Prostate gland (tissue), 2 donors: ENCODE measurements around the gene CELF2.

Source experiments
- POLR2A ChIP-seq: fragments of 450-650 bp; IDR thresholded peaks from one replicate; pipeline ENCODE4 v1.6.1; 2016; ENCODE audit warnings: antibody characterized with exemption, mild to moderate bottlenecking
- TF ChIP-seq, protein P1 (sequence below), 4 experiments: fragments of 200-600 bp in 2 of 4; fragments of 450-650 bp in 2 of 4; sonication (generic) in 2 of 4; IDR thresholded peaks; 1 replicate in 3 of 4; 2 replicates in 1 of 4; pipeline ENCODE4 v1.5.1; 2016 to 2019; ENCODE audit warnings: antibody characterized with exemption in 4 of 4, mild to moderate bottlenecking in 2 of 4, moderate library complexity in 2 of 4

DNA sequence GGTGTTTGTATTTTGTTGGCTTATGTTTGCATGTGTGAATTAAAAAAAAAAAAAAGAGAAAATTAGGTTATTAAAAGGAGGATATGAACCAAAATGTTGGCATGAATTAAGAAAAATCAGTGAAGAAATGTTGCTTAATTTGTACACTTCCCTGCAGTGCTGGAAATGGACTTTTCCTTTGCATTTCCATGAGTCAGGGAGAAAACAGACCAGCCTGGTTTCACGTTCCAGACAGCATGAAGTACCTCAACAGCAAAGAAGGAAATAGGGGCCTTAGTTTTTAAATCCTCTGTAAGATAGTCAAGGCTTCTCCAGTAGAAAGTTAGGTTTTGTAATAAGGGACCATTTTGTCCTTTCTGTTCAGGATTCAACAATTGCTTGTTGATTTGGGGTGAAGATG lies 159.7 kb downstream of the CELF2 start:
- TF ChIP-seq POLR2A: no peak
- TF ChIP-seq, protein P1, sequence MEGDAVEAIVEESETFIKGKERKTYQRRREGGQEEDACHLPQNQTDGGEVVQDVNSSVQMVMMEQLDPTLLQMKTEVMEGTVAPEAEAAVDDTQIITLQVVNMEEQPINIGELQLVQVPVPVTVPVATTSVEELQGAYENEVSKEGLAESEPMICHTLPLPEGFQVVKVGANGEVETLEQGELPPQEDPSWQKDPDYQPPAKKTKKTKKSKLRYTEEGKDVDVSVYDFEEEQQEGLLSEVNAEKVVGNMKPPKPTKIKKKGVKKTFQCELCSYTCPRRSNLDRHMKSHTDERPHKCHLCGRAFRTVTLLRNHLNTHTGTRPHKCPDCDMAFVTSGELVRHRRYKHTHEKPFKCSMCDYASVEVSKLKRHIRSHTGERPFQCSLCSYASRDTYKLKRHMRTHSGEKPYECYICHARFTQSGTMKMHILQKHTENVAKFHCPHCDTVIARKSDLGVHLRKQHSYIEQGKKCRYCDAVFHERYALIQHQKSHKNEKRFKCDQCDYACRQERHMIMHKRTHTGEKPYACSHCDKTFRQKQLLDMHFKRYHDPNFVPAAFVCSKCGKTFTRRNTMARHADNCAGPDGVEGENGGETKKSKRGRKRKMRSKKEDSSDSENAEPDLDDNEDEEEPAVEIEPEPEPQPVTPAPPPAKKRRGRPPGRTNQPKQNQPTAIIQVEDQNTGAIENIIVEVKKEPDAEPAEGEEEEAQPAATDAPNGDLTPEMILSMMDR (IDR thresholded peaks at IDR 0.05): no peak
